Suprapubic skin (tissue), 4 donors: ENCODE data around the gene SYNPO2L. TPM values are rescaled to one million over a fixed set of nuclear protein-coding genes. Genes with fewer than 3 reads are reported as not detected.
"Not testable (repeated sequence)": the region's sequence is repeated elsewhere in the genome, so short reads cannot be mapped to it uniquely, and the experiment has no call there.

Experiments used
- DNase-seq, 2 donors: peaks; one replicate each; pipeline ENCODE4 v3.0.0-alpha.2; 2019; ENCODE audit warnings: low spot score in 2 of 2
- H3K27ac ChIP-seq: fragments of 200-600 bp; sonication (generic); one replicate; pipeline ENCODE4 v1.5.1; 2019
- H3K27me3 ChIP-seq: fragments of 200-600 bp; sonication (generic); one replicate; pipeline ENCODE4 v1.5.1; 2019
- H3K36me3 ChIP-seq: fragments of 200-600 bp; sonication (generic); one replicate; pipeline ENCODE4 v1.5.1; 2019
- H3K4me1 ChIP-seq: fragments of 200-600 bp; sonication (generic); one replicate; pipeline ENCODE4 v1.5.1; 2019
- H3K4me3 ChIP-seq: fragments of 200-600 bp; sonication (generic); one replicate; pipeline ENCODE4 v1.5.1; 2019; ENCODE audit warnings: mild to moderate bottlenecking
- H3K9me3 ChIP-seq: fragments of 200-600 bp; sonication (generic); one replicate; pipeline ENCODE4 v1.5.1; 2019
- CTCF ChIP-seq, 2 donors: fragments of 200-600 bp in 1 of 2; fragments of 450-650 bp in 1 of 2; sonication (generic) in 1 of 2; IDR thresholded peaks; one replicate each; pipeline ENCODE4 v1.5.1; 2016 to 2019; ENCODE audit warnings: antibody characterized with exemption in 2 of 2, mild to moderate bottlenecking in 1 of 2, moderate library complexity in 1 of 2
- EP300 ChIP-seq: sonication (generic); formaldehyde crosslinking; IDR thresholded peaks from one replicate; pipeline ENCODE4 v1.6.1; 2017; ENCODE audit warnings: antibody characterized with exemption
- POLR2A ChIP-seq, 2 donors: fragments of 450-650 bp; IDR thresholded peaks; one replicate each; pipeline ENCODE4 v1.6.1; 2017; ENCODE audit warnings: antibody characterized with exemption in 2 of 2, mild to moderate bottlenecking in 2 of 2, moderate library complexity in 2 of 2
- POLR2AphosphoS5 ChIP-seq, 3 donors: sonication (generic); formaldehyde crosslinking; IDR thresholded peaks; one replicate each; pipeline ENCODE4 v1.6.1; 2017; ENCODE audit warnings: antibody characterized with exemption in 3 of 3
- WGBS: methylation state at CpG from one replicate; pipeline ENCODE4 v1.1.5; 2018; 5-methylcytosine and 5-hydroxymethylcytosine counted together
- total RNA-seq, 4 donors: library from RNA; depleted of rRNA; stranded (reverse); fragments of >200 nt; gene quantifications; one replicate each; pipeline ENCODE4 v1.1.0, GENCODE V29; 2016

Gene SYNPO2L
- total RNA-seq, 4 donors from 2014 or later, result not detected

GRCh38 chr10:73664156-73665040 is 8.6 kb upstream of the SYNPO2L start:
- 84% methylated on average over 4 of the region's 13 CpGs for WGBS
- H3K9me3 ChIP-seq, H3K4me1 ChIP-seq, H3K27ac ChIP-seq, H3K27me3 ChIP-seq, H3K4me3 ChIP-seq, DNase-seq, H3K36me3 ChIP-seq: not testable (repeated sequence)

- not testable (repeated sequence) for H3K4me1 ChIP-seq, H3K4me3 ChIP-seq, H3K36me3 ChIP-seq, DNase-seq, H3K27me3 ChIP-seq, H3K9me3 ChIP-seq, H3K27ac ChIP-seq
- WGBS, result 60% methylated on average over 3 of the region's 10 CpGs
Measured at GRCh38 chr10:73663621-73664020, 7.8 kb upstream of the SYNPO2L start.

GRCh38 chr10:73662705-73663104 is 6.9 kb upstream of the SYNPO2L start:
- not testable (repeated sequence) for H3K9me3 ChIP-seq, H3K36me3 ChIP-seq, DNase-seq, H3K27me3 ChIP-seq, H3K27ac ChIP-seq, H3K4me3 ChIP-seq, H3K4me1 ChIP-seq
- 86% methylated on average over 7 of the region's 7 CpGs for WGBS

- Histone ChIP-seq H3K4me3 (no peak overlapping the region), H3K36me3 (no peaks in the 10 kb centered on the region), H3K27ac (no peak overlapping the region), H3K4me1 (peaks cover 2% of the 10 kb centered on the region), H3K27me3 (no peaks in the 10 kb centered on the region), H3K9me3 (no peaks in the 10 kb centered on the region)
- TF ChIP-seq EP300, result no peak
- no peak for TF ChIP-seq CTCF (IDR thresholded peaks at IDR 0.05)
- TF ChIP-seq POLR2A (IDR thresholded peaks at IDR 0.05), result no peak
- TF ChIP-seq POLR2AphosphoS5 (IDR thresholded peaks at IDR 0.05), result no peak
- DNase-seq, result no peak
- WGBS, result 80% methylated on average over 12 of the region's 12 CpGs
Measured at GRCh38 chr10:73655257-73655989, 406 bp downstream of the SYNPO2L start.

- no peaks in the 10 kb centered on the region for H3K9me3 ChIP-seq
- H3K27ac ChIP-seq, result no peak overlapping the region
- no peak for TF ChIP-seq EP300
- no peak for TF ChIP-seq POLR2AphosphoS5 (IDR thresholded peaks at IDR 0.05)
- no peak for TF ChIP-seq CTCF (IDR thresholded peaks at IDR 0.05)
- no peak for TF ChIP-seq POLR2A (IDR thresholded peaks at IDR 0.05)
- peaks cover 6% of the 10 kb centered on the region for H3K4me1 ChIP-seq
- 81% methylated on average over 3 of the region's 3 CpGs for WGBS
- DNase-seq, result no peak
- no peak overlapping the region for H3K4me3 ChIP-seq
- no peaks in the 10 kb centered on the region for H3K36me3 ChIP-seq
- no peaks in the 10 kb centered on the region for H3K27me3 ChIP-seq
Measured at GRCh38 chr10:73653701-73654100, 2.1 kb downstream of the SYNPO2L start.

GRCh38 chr10:73653195-73653594 is 2.6 kb downstream of the SYNPO2L start:
- TF ChIP-seq EP300 (no peak), POLR2A (IDR thresholded peaks at IDR 0.05) (no peak), POLR2AphosphoS5 (IDR thresholded peaks at IDR 0.05) (no peak), CTCF (IDR thresholded peaks at IDR 0.05) (no peak)
- no peaks in the 10 kb centered on the region for H3K27me3 ChIP-seq
- no peak overlapping the region for H3K27ac ChIP-seq
- H3K9me3 ChIP-seq, result no peaks in the 10 kb centered on the region
- H3K36me3 ChIP-seq, result no peaks in the 10 kb centered on the region
- 94% methylated on average over 2 of the region's 11 CpGs for WGBS
- H3K4me3 ChIP-seq, result no peak overlapping the region
- DNase-seq, result no peak
- H3K4me1 ChIP-seq, result peaks cover 11% of the 10 kb centered on the region
